Neural cell (in vitro differentiated cells): ENCODE measurements around the gene NKG7.

Experiments used
- CTCF ChIP-seq: fragments of 450-650 bp; IDR thresholded peaks from 2 replicates; pipeline ENCODE4 v1.5.1; 2014; ENCODE audit warnings: antibody characterized with exemption, mild to moderate bottlenecking, moderate library complexity; ENCODE audit not compliant: poor library complexity, severe bottlenecking
- EP300 ChIP-seq: fragments of 450-650 bp; conservative IDR thresholded peaks from 2 replicates; pipeline ENCODE4 v1.6.1; 2014; ENCODE audit warnings: antibody characterized with exemption, mild to moderate bottlenecking, moderate library complexity; ENCODE audit not compliant: poor library complexity, severe bottlenecking
- EZH2 ChIP-seq: fragments of 200-600, 300-800 bp; shearing (Covaris generic), sonication (generic); IDR thresholded peaks from 2 replicates; pipeline ENCODE4 v1.6.1; 2014; ENCODE audit warnings: antibody characterized with exemption, low read length, borderline replicate concordance, mild to moderate bottlenecking; ENCODE audit not compliant: insufficient read depth, poor library complexity, severe bottlenecking
- POLR2AphosphoS5 ChIP-seq: IDR thresholded peaks from 2 replicates; pipeline ENCODE4 v1.6.1; 2012
- TAF1 ChIP-seq: IDR thresholded peaks from 2 replicates; pipeline ENCODE4 v1.6.1; 2012; ENCODE audit warnings: low read depth

DNA sequence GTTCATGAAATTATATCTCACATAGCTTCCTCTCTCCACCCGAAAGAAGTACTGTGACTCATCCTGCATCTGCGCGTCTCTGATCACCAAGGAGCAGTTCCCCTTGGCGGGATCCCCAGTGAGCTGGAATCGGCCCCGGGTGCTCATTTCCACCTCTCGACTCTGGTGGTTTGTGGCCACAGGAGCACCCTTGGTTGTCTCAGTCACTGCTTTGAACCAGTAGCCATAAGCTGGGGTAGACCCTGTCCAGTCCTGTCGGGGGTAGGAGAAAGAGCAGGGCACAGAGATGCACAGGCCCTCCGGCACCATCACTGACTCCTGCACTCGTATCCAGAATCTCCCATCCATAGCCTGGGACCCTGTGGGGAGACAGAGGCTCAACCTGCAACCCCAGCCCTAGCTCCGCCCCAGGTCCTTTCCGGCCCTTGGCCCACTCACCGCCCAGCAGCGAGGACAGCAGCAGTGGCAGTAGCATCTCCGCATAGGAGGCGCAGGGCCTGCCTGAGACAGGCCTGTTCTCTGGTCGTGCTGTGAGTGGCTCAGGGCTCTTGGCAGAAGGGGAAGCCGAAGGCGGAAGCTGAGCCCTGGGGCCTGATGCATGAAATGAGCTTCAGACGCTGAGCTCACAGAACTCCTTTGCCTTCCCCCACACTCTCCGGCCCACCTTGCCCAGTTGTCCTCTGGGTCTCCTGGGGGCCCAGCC lies 44.8 kb upstream of the NKG7 start, which contains the start of gene SIGLEC10:
- TF ChIP-seq CTCF (no peak), EP300 (no peak), EZH2 (no peak), POLR2AphosphoS5 (no peak), TAF1 (no peak)
